Mesenchymal stem cell (in vitro differentiated cells and primary cell): ENCODE measurements around the gene ALDH8A1.

Source experiments
- DNase-seq: peaks from one replicate; pipeline ENCODE4 v3.0.0-alpha.2; 2013
- H2AFZ ChIP-seq: one replicate; pipeline ENCODE4 v1.6.1; 2013; ENCODE audit warnings: low read depth, mild to moderate bottlenecking, control low read depth, inconsistent platforms, low read length, moderate library complexity
- H2AK5ac ChIP-seq: 2 replicates; pipeline ENCODE4 v1.6.1; 2013; ENCODE audit warnings: low read length, moderate library complexity, mild to moderate bottlenecking, inconsistent platforms; ENCODE audit not compliant: severe bottlenecking
- H2BK120ac ChIP-seq: one replicate; pipeline ENCODE4 v1.6.1; 2013; ENCODE audit warnings: low read depth, mild to moderate bottlenecking, inconsistent platforms, low read length, moderate library complexity
- H2BK12ac ChIP-seq, 2 experiments: one replicate each; pipeline ENCODE4 v1.6.1; 2013; ENCODE audit warnings: inconsistent platforms in 2 of 2, low read length in 2 of 2, mild to moderate bottlenecking in 2 of 2, moderate library complexity in 2 of 2, control low read depth in 1 of 2
- H2BK15ac ChIP-seq: one replicate; pipeline ENCODE4 v1.6.1; 2013; ENCODE audit warnings: mild to moderate bottlenecking, low read depth, inconsistent platforms; ENCODE audit not compliant: poor library complexity, severe bottlenecking
- H2BK5ac ChIP-seq: 2 replicates; pipeline ENCODE4 v1.6.1; 2013; ENCODE audit warnings: low read depth, mild to moderate bottlenecking, low read length, control low read depth, inconsistent platforms; ENCODE audit not compliant: poor library complexity, severe bottlenecking
- H3K14ac ChIP-seq, 2 experiments: one replicate each; pipeline ENCODE4 v1.6.1; 2013; ENCODE audit warnings: inconsistent platforms in 2 of 2, low read length in 2 of 2, control low read depth in 1 of 2, mild to moderate bottlenecking in 1 of 2, moderate library complexity in 1 of 2
- H3K18ac ChIP-seq, 2 experiments: one replicate each; pipeline ENCODE4 v1.6.1; 2013; ENCODE audit warnings: inconsistent platforms in 2 of 2, low read length in 2 of 2, control low read depth in 1 of 2, low read depth in 1 of 2, mild to moderate bottlenecking in 1 of 2
- H3K23ac ChIP-seq, 2 experiments: one replicate each; pipeline ENCODE4 v1.6.1; 2013; ENCODE audit warnings: inconsistent platforms in 2 of 2, low read length in 2 of 2, mild to moderate bottlenecking in 2 of 2, moderate library complexity in 2 of 2, control low read depth in 1 of 2
- H3K27ac ChIP-seq: 2 replicates; pipeline ENCODE4 v1.5.1; 2013; ENCODE audit warnings: mild to moderate bottlenecking, moderate library complexity, low read length, control low read depth, inconsistent platforms; ENCODE audit not compliant: poor library complexity, severe bottlenecking
- H3K27me3 ChIP-seq, 2 experiments: 2 replicates each; pipeline versions ENCODE4 v1.6.1 to v1.7.0; 2013; ENCODE audit warnings: low read length in 2 of 2, mild to moderate bottlenecking in 2 of 2, moderate library complexity in 2 of 2, control low read depth in 1 of 2, inconsistent platforms in 1 of 2; ENCODE audit not compliant: control insufficient read depth in 1 of 2, insufficient read depth in 1 of 2
- H3K36me3 ChIP-seq, 2 experiments: 2 replicates each; pipeline versions ENCODE4 v1.6.1 to v1.7.0; 2013; ENCODE audit warnings: low read length in 2 of 2, control low read depth in 1 of 2, inconsistent platforms in 1 of 2, low read depth in 1 of 2, mild to moderate bottlenecking in 1 of 2; ENCODE audit not compliant: insufficient read depth in 2 of 2, control insufficient read depth in 1 of 2
- H3K4ac ChIP-seq, 2 experiments: one replicate each; pipeline ENCODE4 v1.6.1; 2013; ENCODE audit warnings: inconsistent platforms in 2 of 2, low read length in 2 of 2, mild to moderate bottlenecking in 2 of 2, moderate library complexity in 2 of 2, control low read depth in 1 of 2, low read depth in 1 of 2
- H3K4me1 ChIP-seq: 2 replicates; pipeline ENCODE4 v1.6.1; 2013; ENCODE audit warnings: low read depth, low read length, control low read depth; ENCODE audit not compliant: control insufficient read depth, insufficient read depth
- H3K4me2 ChIP-seq: 2 replicates; pipeline ENCODE4 v1.6.1; 2013; ENCODE audit warnings: low read length, mild to moderate bottlenecking, inconsistent platforms; ENCODE audit not compliant: poor library complexity, severe bottlenecking
- H3K4me3 ChIP-seq, 2 experiments: 2 replicates each; pipeline versions ENCODE4 v1.5.1 to v1.7.0; 2013; ENCODE audit warnings: low read length in 2 of 2, mild to moderate bottlenecking in 2 of 2, control low read depth in 1 of 2, low read depth in 1 of 2; ENCODE audit not compliant: insufficient read depth in 1 of 2
- H3K79me1 ChIP-seq: replicated peaks from 2 replicates; pipeline ENCODE4 v1.6.1; 2013; ENCODE audit warnings: mild to moderate bottlenecking, control low read depth, low read length, inconsistent platforms; ENCODE audit not compliant: poor library complexity, severe bottlenecking
- H3K9ac ChIP-seq: 2 replicates; pipeline ENCODE4 v1.7.0; 2013; ENCODE audit warnings: mild to moderate bottlenecking, low read length, moderate library complexity
- H3K9me3 ChIP-seq: 2 replicates; pipeline ENCODE4 v1.7.0; 2013; ENCODE audit warnings: mild to moderate bottlenecking, low read length; ENCODE audit not compliant: control insufficient read depth
- H4K8ac ChIP-seq: one replicate; pipeline ENCODE4 v1.6.1; 2013; ENCODE audit warnings: inconsistent platforms, mild to moderate bottlenecking, low read length, moderate library complexity
- H4K91ac ChIP-seq: one replicate; pipeline ENCODE4 v1.6.1; 2013; ENCODE audit warnings: mild to moderate bottlenecking, low read length, inconsistent platforms
- WGBS: methylation state at CpG from one replicate; pipeline ENCODE4 v1.1.7; 2013; ENCODE audit warnings: mixed read lengths; 5-methylcytosine and 5-hydroxymethylcytosine counted together

The ALDH8A1 gene

GRCh38 chr6:134868812-134869211 lies 81.1 kb downstream of the ALDH8A1 start:
- H2AK5ac ChIP-seq, result no peak overlapping the region
- no CpG with 5 or more reads among the region's 3 CpGs for WGBS

More at GRCh38 chr6:134868812-134869211, 81.1 kb downstream of the ALDH8A1 start:
- Histone ChIP-seq H2BK15ac (no peak overlapping the region), H4K8ac (no peak overlapping the region), H3K14ac (no peak overlapping the region), H3K18ac (no peak overlapping the region), H3K27ac (no peak overlapping the region), H3K9me3 (no peaks in the 10 kb centered on the region), H3K4ac (no peak overlapping the region), H3K4me3 (no peak overlapping the region), H3K9ac (no peak overlapping the region), H3K36me3 (no peaks in the 10 kb centered on the region), H2BK5ac (no peak overlapping the region), H4K91ac (no peak overlapping the region), H3K79me1 (no peaks in the 10 kb centered on the region), H2BK120ac (no peak overlapping the region), H3K27me3 (no peaks in the 10 kb centered on the region), H3K23ac (no peak overlapping the region), H3K4me2 (no peak overlapping the region), H2BK12ac (no peak overlapping the region), H2AFZ (no peak overlapping the region), H3K4me1 (no peaks in the 10 kb centered on the region)
- DNase-seq, result no peak
